ENCODE data around the gene AMN. TPM values are rescaled to one million over a fixed set of nuclear protein-coding genes. Genes with fewer than 3 reads are reported as not detected.

The AMN gene
- total RNA-seq, 6 experiments from 2014 or later, result 7.1 to 69.1 (median 28.6) TPM

DNA sequence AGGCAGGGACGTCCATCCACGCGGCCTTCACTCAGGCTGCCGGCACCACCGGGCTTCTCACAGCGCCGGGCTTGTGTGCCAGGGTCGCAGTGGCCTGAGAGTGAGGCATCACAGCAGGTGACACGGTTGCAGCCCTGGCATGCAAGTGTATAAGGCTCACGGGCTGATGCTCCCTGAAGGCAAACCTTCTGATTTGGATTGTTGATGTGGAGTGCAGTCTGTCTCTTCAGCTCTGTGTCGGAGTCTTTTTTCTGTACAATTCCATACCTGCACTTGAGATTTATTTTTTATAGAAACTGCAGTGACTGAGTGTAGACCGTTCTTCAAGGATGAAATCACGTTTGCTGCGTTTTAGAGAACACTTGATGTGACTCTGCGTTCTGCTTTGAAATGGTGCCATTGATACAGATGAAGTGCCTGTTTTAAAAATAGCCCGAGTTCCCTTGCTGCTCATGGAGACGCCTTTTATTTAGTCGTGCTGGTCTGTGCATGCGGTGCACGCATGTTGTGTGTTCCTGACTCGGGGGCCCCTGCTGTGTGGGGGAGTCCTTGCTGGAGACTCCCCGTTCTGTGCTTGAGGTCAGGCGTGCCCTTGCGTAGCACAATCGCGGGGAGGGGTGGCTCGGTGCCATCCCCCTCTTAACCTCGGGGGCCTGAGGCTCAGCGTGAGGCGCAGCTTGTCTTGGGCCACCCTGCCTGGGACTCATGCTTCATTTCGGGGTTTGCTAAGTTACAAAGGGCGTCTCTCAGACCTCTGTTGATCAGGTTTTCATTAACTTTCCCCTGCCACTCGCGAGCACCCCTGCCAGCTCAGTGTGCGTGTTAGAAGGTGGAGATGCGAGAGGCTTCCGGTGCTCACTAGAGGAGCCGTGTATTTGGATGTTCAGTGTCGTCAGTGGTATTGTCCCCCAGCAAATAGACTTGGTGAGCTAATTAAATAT lies 21.6 kb upstream of the AMN start:
- no peak for DNase-seq
- peaks cover 0 to 8% (median 3%) of the 10 kb centered on the region in 4 donors for H3K36me3 ChIP-seq
- H3K4me1 ChIP-seq, result no peaks in the 10 kb centered on the region
- TF ChIP-seq, protein P1, sequence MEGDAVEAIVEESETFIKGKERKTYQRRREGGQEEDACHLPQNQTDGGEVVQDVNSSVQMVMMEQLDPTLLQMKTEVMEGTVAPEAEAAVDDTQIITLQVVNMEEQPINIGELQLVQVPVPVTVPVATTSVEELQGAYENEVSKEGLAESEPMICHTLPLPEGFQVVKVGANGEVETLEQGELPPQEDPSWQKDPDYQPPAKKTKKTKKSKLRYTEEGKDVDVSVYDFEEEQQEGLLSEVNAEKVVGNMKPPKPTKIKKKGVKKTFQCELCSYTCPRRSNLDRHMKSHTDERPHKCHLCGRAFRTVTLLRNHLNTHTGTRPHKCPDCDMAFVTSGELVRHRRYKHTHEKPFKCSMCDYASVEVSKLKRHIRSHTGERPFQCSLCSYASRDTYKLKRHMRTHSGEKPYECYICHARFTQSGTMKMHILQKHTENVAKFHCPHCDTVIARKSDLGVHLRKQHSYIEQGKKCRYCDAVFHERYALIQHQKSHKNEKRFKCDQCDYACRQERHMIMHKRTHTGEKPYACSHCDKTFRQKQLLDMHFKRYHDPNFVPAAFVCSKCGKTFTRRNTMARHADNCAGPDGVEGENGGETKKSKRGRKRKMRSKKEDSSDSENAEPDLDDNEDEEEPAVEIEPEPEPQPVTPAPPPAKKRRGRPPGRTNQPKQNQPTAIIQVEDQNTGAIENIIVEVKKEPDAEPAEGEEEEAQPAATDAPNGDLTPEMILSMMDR (IDR thresholded peaks at IDR 0.05), result no peak
- TF ChIP-seq POLR2A (IDR thresholded peaks at IDR 0.05), result no peak
- intact Hi-C loops (cut with DNase I), result no loop called here
- no peaks in the 10 kb centered on the region for H3K27me3 ChIP-seq
- H3K4me3 ChIP-seq, result no peak overlapping the region
- WGBS (ENCODE audit: insufficient coverage, low coverage, low lambda C conversion rate, missing lambda C conversion rate), result 81% methylated on average over 27 of the region's 39 CpGs
- no peak overlapping the region for H3K27ac ChIP-seq
- H3K9me3 ChIP-seq, result no peaks in the 10 kb centered on the region
- ATAC-seq, result no peak

DNA sequence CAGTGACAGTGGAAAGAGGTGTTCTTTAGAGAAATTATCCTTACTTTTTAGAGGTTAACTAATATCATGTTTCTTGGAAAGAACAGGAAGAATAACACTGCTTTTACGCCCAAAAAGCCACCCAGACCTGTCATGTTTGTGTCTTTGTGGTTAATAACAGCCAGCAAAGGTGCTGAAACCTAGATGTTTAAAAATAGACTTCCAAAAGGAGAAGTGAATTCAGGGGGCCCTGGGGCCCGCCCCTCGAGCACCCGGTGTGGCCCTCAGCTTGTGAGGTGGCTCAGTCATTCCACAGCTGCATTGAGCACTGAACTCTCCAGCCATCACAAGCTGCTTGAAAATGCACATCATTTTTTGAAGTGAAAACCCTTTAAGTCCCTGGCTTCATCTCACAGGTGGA lies 20.8 kb upstream of the AMN start:
- Histone ChIP-seq H3K4me1 (no peaks in the 10 kb centered on the region), H3K27me3 (no peaks in the 10 kb centered on the region), H3K9me3 (no peaks in the 10 kb centered on the region), H3K4me3 (no peak overlapping the region), H3K27ac (no peak overlapping the region), H3K36me3 (peaks cover 0 to 9% (median 4%) of the 10 kb centered on the region in 4 donors)
- intact Hi-C loops (cut with DNase I), result no loop called here
- ATAC-seq, result no peak
- 57% methylated on average over 1 of the region's 4 CpGs for WGBS (ENCODE audit: insufficient coverage, low coverage, low lambda C conversion rate, missing lambda C conversion rate)
- no peak for DNase-seq
- no peak for TF ChIP-seq POLR2A (IDR thresholded peaks at IDR 0.05)
- TF ChIP-seq, protein P1 (IDR thresholded peaks at IDR 0.05), result no peak

DNA sequence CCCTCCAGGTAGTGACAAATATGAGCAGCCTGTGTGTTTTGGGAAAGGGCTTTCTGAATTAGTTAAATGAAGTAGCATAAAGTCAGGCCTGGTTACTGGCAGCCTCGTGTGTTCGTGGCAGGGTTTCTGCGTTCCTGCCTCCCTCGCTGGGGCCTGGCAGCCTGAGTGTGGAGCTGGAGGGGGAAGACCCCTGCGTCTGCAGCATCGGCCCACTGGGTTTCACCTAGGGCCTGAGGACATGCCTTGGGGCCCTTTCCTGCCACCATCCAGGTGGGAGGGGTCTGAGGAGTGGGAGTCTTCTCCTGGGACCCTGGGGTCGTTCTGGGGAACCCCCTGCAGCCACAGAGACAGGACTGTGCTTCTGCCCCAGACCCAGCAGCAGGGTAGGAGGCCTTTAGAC lies 20.4 kb upstream of the AMN start:
- Histone ChIP-seq H3K27me3 (no peaks in the 10 kb centered on the region), H3K4me1 (no peaks in the 10 kb centered on the region), H3K9me3 (no peaks in the 10 kb centered on the region), H3K4me3 (no peak overlapping the region), H3K36me3 (peaks cover 0 to 9% (median 4%) of the 10 kb centered on the region in 4 donors), H3K27ac (no peak overlapping the region)
- intact Hi-C loops (cut with DNase I), result no loop called here
- ATAC-seq (no peak), DNase-seq (no peak)
- WGBS (ENCODE audit: insufficient coverage, low coverage, low lambda C conversion rate, missing lambda C conversion rate), result no CpG with 5 or more reads among the region's 7 CpGs
- TF ChIP-seq, protein P1 (IDR thresholded peaks at IDR 0.05), result no peak
- no peak for TF ChIP-seq POLR2A (IDR thresholded peaks at IDR 0.05)

DNA sequence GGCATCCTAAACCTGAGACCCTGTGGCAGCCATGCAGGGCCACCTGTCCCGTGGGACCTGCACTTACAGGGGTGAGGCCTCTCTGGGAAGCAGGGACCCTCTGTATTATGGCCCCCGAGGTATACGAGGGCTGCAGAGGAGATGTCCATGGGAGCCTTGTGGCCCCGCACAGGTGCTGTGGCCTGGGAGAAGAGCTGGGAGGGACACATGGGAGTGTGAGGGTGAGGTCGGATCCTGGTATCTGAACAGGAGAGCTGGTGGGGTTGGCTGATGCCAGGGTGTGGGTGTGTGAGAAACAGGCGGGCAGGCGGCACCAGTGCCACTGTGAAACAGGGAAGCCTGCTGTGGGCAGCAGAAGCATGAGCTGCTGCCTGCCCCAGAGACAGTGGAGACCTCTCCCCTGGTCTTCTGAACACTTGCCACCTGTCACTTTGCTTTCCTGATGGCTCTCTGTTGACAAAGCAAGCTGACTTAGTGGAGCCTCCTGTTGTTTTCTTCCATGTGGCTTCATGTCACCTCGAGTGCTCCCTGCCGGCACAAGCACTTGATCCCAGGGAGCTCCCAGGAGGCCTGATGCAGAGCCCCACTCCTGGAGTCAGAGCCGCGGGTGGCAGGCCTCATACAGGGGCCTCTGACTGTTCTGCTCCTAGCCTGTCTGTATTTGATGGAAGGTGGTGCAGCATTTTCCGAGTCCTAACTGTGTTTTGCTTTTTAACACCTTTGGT lies 19.8 kb upstream of the AMN start:
- ATAC-seq (no peak), DNase-seq (no peak)
- Histone ChIP-seq H3K27me3 (no peaks in the 10 kb centered on the region), H3K27ac (no peak overlapping the region), H3K4me1 (no peaks in the 10 kb centered on the region), H3K4me3 (no peak overlapping the region), H3K36me3 (peaks cover 0 to 9% (median 4%) of the 10 kb centered on the region in 4 donors), H3K9me3 (no peaks in the 10 kb centered on the region)
- TF ChIP-seq POLR2A (IDR thresholded peaks at IDR 0.05), result no peak
- TF ChIP-seq, protein P1 (IDR thresholded peaks at IDR 0.05), result no peak
- 83% methylated on average over 3 of the region's 12 CpGs for WGBS (ENCODE audit: insufficient coverage, low coverage, low lambda C conversion rate, missing lambda C conversion rate)
- intact Hi-C loops (cut with DNase I), result no loop called here
